Spleen (tissue), 7 donors: Measurements from ENCODE around the gene ESAM.

Experiments
- POLR2A ChIP-seq, 3 donors: fragments of 450-650 bp; IDR thresholded peaks; one replicate each; pipeline ENCODE4 v1.5.1; 2017; ENCODE audit warnings: antibody characterized with exemption in 3 of 3, mild to moderate bottlenecking in 1 of 3
- TF ChIP-seq, protein P1 (sequence below), 11 experiments: fragments of 200-600 bp in 7 of 11; fragments of 450-650 bp in 4 of 11; sonication (generic) in 4 of 11; IDR thresholded peaks in 8 of 11; conservative IDR thresholded peaks in 3 of 11; 1 replicate in 7 of 11; 2 replicates in 4 of 11; pipeline versions ENCODE4 v1.4.0 to v1.8.0; 2016 to 2021; ENCODE audit warnings: antibody characterized with exemption in 11 of 11, inconsistent platforms in 4 of 11, mild to moderate bottlenecking in 1 of 11
- donor health status: DM: no; HTN: no; CAD: no; lungs with moderate emphysema.
- donor health status: DM: no; HTN: no; CAD: no.
- donor health status: DM: no; HTN: no; CAD: no.

DNA sequence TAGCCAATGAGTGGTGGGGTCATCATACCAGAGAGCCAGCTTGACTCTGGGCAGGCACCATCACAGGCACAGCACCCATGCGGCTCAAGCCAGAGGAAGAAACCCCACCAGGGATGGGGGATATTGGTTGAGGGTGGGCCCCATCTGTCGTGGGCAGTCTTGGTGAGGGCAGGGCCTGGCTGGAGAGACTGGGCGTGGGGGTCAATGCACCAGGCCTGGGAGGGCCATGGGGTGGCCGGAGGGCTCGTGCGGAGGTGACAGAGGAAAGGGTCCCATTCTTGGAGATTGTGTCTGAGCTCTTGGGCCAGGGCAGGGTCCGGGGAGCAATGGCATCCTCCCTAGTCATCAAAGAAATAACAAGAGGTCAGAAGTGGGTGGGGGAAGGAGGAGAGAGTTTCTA is 8.5 kb downstream of the ESAM start:
- TF ChIP-seq, protein P1, sequence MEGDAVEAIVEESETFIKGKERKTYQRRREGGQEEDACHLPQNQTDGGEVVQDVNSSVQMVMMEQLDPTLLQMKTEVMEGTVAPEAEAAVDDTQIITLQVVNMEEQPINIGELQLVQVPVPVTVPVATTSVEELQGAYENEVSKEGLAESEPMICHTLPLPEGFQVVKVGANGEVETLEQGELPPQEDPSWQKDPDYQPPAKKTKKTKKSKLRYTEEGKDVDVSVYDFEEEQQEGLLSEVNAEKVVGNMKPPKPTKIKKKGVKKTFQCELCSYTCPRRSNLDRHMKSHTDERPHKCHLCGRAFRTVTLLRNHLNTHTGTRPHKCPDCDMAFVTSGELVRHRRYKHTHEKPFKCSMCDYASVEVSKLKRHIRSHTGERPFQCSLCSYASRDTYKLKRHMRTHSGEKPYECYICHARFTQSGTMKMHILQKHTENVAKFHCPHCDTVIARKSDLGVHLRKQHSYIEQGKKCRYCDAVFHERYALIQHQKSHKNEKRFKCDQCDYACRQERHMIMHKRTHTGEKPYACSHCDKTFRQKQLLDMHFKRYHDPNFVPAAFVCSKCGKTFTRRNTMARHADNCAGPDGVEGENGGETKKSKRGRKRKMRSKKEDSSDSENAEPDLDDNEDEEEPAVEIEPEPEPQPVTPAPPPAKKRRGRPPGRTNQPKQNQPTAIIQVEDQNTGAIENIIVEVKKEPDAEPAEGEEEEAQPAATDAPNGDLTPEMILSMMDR (IDR thresholded peaks at IDR 0.05 in 8 of 11, conservative IDR thresholded peaks at IDR 0.05 in 3 of 11) = no peak
- no peak for TF ChIP-seq POLR2A (IDR thresholded peaks at IDR 0.05)
